HG03095 (cell line): ENCODE results near the gene PIK3IP1.

Source experiments
- ATAC-seq: cut with Tn5 transposase; IDR thresholded peaks from one replicate; pipeline ENCODE4 v1.9.1; 2021; ENCODE audit warnings: moderate library complexity; ENCODE audit not compliant: unreplicated experiment

PIK3IP1 gene

GRCh38 chr22:31313366-31314147 is 21.3 kb upstream of the PIK3IP1 start:
- no peak for ATAC-seq

- no peak for ATAC-seq
Observed at GRCh38 chr22:31308181-31308580, 15.9 kb upstream of the PIK3IP1 start.

DNA sequence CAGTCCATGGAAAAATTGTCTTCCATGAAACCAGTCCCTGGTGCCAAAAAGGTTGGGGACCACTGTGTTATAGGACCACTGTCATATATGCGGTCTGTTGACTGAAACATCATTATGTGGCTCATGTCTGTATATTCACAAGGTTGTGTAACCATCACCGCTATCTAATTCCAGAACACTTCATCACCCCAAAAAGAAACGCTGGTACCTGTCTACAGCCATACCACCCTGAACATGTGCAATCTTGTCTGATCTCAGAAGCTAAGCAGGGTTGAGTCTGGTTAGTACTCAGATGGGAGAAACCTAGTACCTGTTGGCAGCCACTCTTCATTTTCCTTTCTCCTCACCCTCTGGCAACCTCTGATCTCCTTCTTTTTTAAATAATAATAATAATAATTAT is 12.9 kb upstream of the PIK3IP1 start:
- ATAC-seq: no peak

DNA sequence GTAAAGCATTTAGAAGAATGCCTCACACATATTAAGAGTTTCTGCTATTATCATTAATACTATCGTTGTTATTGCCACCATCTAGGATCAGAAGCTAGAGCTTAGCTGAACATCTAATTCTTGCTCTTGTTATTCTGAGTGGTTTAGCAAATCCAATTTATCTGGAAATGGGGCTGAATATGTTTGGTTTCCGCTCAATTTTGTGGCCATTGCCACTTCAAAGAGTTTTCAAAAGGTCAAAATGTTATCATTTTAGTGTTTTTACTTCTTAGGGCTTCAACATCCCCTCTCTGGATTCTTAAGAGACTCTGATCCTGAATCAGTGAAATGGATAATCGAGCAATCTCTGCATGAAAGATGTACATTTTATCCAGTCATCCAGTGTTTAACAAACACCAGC is 10.2 kb upstream of the PIK3IP1 start:
- ATAC-seq: no peak

DNA sequence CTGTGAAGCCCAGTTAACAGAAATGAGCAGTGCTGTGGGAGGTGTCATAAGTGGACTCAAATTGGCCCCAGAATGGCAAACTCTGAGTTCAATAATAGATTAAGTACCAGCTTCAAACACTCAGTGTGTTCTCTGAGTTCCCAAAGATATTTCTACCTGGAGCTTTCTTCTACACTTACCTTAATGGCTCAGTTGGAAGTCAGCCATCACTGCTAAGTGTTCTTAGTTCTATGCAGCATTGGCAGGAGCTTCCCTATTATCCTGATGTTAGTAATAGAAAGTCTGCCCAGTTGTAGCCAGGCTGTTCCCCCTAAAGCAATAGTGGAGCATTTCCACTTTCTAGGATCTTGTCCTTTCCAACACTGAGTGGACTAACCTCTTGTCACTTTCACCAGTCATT is 9.7 kb upstream of the PIK3IP1 start:
- ATAC-seq: no peak

- no peak for ATAC-seq
Observed at GRCh38 chr22:31300896-31301295, 8.6 kb upstream of the PIK3IP1 start.

DNA sequence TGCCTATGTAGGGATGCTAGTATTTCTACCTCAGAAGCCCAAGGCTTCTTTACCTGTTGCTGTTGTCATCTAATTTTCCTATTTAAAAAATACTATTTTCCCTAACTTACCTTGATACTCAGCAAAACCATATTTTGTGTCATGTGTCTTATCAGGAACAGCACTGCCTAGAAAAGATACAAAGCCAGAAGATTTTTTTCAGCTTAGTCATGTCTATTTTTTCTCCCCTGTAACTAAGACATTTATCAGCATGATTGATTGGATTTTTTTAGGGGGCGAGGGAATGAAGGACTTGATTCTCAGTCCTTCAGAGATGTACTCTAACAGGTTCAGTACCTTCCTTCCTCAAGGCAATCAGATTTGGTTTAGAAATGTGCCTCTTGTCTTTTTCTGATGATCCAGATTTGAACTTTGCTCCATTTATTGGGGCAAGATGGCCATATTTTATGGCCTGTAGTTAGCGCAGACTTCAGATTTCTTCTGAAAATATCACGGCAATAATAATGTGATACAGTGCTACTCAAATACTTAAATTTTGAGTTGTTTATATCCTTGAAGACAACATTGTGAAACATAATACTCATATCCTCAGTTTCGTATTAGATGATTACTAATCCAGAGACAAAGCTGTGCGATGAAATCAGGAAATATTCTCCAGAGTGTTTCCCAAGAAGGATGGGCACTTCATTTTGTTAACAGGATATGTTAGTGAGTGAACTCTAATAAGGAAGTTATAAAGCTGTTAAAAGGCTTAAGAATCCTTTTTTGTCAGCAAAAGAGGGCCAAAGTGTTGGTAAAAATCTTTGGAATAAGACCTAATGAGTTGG is 3.8 kb upstream of the PIK3IP1 start:
- no peak for ATAC-seq

DNA sequence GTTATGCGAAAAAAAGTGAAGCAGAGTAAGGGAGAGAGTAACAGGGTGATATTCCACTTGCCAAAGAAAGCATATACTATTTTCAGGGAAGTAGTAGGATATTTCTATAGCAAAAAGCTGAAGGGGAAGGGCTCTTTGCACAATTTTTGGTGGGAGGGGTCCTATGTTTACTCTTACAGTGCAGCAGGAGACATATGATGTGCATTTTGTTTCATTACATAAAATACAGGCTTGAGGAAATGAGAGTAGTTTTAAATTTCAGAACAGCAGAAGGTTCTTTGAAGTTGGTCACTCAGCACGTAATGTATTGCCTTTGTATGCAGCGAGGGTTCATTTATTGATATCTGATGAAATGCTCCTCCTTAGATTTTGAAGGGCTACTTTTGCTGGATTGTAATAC is 3.1 kb upstream of the PIK3IP1 start:
- ATAC-seq: no peak

- no peak for ATAC-seq
Observed at GRCh38 chr22:31291481-31292235, 630 bp downstream of the PIK3IP1 start.

DNA sequence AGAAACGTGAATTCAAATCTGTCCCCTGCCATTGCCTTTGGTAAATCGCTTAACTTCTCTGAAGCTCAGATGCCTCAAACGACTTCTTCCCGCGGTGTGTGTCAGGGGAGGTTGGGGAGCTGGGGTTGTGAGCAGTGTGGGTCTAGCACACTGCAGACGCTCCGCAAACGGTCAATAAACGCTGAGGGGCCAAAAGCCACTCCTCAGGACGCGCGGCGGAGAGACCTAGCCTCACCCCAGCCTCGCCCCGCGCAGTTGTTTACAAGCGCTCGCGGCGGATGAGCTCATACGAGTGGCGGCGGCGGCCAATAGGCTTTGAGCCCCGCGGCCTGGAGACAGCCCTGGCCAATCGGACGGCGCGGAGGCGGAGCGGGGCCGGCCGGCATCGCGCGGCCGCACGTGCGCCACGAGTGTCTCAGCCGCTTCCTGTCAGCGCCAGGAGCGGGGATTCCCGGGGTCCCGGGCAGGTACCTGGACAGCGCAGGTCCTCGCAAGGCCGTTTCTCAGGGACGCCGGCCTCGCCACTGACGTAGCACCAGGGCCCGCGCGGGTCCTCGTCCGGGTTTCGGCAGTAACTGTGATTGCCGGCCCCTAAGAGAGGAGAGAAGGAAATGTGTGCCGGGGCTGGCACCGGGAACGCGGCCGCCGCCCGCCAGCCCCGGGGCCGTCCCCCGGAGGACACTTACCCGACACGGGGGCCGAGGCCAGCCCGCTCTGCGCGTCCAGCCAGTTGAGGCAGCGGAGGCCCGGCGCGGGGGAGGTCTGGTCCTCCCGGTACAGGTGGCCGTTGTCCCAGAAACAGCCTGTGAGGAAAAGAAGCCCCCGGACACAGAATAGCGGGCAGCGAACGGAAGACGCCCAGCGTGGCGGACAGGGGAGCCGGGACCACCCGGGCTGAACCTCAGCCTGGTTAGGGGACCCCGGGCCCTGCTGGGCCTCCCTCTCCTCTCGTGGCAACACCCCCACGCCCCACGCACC is 1.5 kb downstream of the PIK3IP1 start:
- ATAC-seq: peak; percentile 78

GRCh38 chr22:31289344-31289743 is 2.9 kb downstream of the PIK3IP1 start:
- no peak for ATAC-seq

- ATAC-seq: no peak
Observed at GRCh38 chr22:31288496-31289240, 3.6 kb downstream of the PIK3IP1 start.

DNA sequence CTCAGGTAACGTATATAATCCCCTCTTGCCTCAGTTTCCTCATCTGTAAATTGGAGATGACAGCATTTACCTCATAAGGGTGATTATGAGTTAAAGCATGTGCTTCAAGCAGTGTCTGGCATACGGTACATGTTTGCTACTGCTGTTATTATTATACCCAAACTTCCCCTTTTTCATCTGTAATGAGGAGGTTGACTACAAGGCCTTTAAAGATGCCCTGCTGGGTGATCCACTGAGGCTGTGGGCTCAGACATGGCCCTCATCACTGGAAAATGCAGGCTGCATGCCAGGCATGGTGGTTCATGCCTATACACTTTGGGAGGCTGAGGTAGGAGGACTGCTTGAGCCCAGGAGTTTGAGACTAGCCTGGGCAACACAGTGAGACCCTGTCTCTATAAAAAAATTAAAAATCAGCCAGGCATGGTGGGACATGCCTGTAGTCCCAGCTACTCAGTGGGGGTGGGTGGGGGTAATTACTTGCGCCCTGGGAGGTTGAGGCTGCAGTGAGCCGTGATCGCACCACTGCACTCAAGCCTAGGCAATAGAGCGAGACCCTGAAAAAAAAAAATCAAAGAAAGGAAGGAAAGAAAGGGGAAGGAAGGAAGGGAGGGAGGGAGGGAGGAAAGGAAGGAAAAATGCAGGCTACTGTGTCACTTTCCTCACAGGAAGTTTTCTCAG is 4.3 kb downstream of the PIK3IP1 start:
- no peak for ATAC-seq

GRCh38 chr22:31286360-31287255 is 5.7 kb downstream of the PIK3IP1 start:
- no peak for ATAC-seq

- ATAC-seq: no peak
Observed at GRCh38 chr22:31284281-31285155, 7.8 kb downstream of the PIK3IP1 start.

DNA sequence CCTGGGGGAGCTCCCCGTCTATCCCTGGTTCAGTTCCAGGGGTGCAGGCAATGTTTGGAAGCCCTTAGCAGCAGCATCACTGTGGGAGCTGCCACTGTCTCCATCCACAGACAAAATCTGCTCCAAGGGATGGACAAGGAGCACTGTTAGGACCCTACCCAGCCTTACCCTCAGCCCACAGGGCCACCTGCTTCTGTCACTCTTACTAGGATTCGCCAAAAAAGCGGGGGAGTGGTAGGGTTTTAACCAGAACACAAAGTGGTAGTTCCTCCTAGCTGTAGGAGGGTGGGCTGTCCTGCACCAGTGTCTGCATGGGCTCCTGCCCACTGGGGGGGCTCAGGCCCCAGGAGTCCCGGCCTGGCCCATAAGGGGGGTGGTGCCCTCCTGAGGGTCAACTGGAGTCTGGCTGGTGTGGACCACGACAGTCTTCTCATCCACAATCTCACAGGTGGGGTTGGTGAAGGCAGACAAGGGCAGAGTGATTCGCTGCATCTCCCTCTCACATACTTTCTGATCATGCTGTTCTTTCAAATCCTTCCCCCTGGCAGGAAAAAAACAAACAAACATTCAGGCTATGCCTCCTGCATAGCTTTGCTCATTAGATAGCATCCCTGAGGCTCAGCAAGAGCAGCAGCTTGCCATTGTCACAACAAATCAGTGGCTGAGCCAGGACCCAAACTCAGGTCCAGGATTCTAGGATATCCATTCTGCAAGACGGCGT is 9.4 kb downstream of the PIK3IP1 start:
- no peak for ATAC-seq
